Nucleus accumbens (tissue), 56 donors: ENCODE data around the gene SYPL2.
"Not testable (repeated sequence)": the region's sequence is repeated elsewhere in the genome, so short reads cannot be mapped to it uniquely, and the experiment has no call there.

Source experiments
- DNase-seq, 56 donors: peaks; one replicate each; lab custom pipeline; 2025; lab: John Stamatoyannopoulos, UW

Gene SYPL2

DNA sequence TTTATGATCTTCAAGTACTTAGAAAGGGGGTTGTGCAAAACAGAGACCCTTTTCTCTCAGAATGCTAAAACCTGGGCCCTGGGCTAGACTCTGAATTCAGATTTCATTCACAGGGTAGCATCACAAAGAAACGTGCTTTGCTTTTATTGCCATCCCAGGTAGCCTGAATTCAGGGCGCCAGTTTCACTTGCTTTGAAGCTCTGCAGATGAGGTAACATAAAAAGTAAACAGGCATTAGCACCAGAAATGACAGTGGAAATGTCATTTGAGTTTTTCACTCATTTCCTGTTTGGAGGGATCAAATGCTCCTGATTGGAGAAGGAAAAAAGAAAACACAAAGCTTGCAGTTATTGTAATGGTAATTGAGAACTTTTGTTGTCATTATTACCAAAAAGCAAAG, 2.6 kb downstream of the SYPL2 start:
- DNase-seq, result no peak

DNA sequence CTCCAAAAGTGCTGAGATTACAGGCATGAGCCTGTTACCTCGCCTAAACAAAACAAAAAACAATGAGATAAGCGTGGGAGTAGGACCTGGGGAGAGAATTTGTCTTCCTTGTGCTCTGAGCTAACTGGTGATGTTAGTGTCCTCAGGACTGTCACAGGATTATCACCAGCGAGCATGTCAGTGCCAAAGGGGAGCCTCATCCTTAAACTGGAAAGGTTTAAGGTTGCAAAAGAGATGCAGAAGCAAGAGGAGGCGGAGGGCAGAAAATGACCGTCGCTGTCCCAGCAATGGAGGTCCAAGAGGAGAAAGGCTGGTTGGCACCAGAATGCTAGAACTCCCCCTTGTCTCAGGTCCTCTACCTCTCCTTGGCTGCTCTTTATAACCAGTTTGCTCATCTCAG, 3.9 kb downstream of the SYPL2 start:
- DNase-seq, result no peak

DNA sequence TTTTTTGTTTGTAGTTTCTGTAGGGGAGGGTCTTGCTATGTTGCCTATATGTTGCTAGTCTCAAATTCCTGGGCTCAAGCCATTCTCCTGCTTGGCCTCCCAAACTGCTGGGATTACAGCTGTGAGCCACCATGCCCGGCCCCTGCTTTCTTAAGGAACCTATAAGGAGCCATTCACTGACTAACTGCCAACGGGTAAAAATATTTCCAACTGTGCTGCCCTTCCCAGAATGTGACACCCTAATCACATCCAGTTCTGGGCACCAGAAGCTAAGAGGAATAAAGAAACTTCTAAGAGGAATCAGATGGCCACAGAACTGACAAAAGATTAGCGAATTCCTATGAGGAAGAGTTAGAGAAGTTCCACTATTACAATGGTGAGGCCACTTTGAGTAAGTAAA, 6.4 kb downstream of the SYPL2 start:
- DNase-seq, result no peak

GRCh38 chr1:109473284-109474057, 7.1 kb downstream of the SYPL2 start:
- DNase-seq, result not testable (repeated sequence)

- DNase-seq, result no peak
These were observed 8.4 kb downstream of the SYPL2 start for GRCh38 chr1:109474697-109475096.

DNA sequence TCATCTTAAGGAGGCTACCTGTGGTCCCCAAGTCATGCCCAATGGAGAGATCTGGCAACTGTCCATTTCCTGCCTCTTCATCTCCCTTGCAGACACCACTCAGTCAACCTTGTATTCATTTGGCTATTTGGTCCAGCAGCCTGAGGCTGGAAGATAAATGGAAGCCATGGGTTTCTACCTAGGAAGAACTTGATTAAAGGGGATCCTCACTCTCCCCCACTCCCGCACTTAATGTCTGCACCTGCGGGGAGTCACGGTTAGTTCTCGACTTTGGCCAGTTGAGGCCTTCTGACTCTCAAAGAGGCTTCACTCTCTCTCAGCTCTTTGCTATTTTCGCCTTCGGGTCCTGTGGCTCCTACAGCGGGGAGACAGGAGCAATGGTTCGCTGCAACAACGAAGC, 8.9 kb downstream of the SYPL2 start:
- no peak for DNase-seq

DNA sequence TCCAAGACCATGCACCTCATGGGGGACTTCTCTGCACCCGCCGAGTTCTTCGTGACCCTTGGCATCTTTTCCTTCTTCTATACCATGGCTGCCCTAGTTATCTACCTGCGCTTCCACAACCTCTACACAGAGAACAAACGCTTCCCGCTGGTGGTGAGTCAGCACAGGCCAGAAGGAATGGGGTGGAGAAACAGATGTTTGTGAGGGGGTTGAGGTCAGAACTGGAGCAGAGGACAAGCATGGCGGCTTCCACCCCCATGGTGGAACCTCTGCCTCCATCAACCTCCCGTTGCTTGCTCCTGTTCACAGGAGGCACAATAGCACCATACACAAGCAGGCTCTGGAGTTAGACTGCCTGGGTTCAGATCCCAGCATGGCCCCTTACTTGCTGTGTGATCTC, 10.5 kb downstream of the SYPL2 start:
- DNase-seq, result no peak

DNA sequence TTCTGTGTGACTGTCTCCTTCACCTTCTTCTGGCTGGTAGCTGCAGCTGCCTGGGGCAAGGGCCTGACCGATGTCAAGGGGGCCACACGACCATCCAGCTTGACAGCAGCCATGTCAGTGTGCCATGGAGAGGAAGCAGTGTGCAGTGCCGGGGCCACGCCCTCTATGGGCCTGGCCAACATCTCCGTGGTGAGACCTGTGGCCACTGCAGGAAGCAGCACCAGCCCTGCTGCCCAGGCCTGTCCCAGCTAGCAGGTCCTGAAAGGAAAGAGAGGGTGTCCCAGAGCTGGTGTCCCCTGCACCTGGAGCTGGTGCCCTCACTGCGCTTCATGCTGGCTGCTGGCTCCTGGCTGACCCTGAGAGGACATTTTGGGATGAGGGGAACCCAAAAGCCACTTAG, 11.5 kb downstream of the SYPL2 start:
- DNase-seq, result no peak

GRCh38 chr1:109478806-109479205, 12.5 kb downstream of the SYPL2 start:
- no peak for DNase-seq

GRCh38 chr1:109479311-109479710, 13.0 kb downstream of the SYPL2 start:
- no peak for DNase-seq

DNA sequence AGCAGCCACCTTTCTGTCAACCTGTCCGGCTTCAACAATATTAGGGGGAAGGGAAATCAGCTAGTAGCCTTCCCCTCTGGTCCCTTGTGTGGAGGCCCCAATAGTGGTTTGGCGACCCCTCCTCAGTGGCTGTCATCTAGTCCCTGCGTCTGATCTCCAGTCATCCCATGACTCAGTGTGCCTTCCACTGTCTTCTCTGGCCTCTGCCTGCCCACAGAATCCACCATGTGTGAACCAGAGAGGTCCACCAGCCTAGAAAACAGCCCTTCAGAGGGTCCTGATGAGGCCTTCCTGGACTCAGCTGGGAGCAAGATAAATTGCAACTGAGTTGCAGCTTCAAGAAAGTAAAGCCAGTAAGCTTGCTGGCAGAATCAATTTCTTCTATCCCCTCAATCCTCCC, 13.6 kb downstream of the SYPL2 start:
- DNase-seq, result no peak

DNA sequence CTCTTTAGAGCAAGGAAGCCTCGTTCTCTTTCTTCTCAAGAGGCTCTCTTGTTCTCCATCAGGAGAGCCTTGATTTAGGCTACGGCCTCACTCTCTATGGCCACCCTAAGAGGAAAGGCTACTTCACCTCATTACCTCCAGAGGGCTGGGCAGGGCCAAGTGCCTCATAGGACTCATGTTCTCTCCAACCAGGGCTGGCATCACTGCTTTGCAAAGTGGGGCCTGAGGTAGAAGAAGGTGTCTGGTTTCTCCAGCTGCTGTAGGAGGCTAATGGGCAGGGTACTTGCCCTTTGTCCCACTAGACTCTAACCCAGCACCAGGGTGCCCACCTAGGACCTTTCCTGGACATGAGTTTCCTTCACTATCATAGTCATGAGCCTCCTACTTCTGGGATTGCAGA, 15.3 kb downstream of the SYPL2 start:
- DNase-seq, result no peak

DNA sequence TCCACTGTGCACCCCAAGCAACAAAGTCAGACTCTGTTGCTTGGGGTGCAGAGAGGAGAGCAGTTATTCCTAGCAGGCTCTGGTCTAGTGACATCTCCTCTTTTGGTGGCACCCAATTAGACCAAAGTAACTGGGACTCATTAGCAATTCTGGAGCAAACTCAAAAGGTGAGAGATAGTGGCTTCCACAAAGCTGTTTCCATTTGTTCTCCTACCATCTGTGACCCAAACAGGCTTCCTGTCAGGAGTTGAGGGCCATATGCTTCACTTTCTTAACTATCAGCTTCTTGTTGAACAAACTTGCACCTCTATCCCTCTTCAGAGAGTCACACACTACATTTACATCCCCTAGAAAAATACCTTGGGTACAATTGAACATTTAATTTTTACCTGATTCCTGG, 15.9 kb downstream of the SYPL2 start:
- no peak for DNase-seq

DNA sequence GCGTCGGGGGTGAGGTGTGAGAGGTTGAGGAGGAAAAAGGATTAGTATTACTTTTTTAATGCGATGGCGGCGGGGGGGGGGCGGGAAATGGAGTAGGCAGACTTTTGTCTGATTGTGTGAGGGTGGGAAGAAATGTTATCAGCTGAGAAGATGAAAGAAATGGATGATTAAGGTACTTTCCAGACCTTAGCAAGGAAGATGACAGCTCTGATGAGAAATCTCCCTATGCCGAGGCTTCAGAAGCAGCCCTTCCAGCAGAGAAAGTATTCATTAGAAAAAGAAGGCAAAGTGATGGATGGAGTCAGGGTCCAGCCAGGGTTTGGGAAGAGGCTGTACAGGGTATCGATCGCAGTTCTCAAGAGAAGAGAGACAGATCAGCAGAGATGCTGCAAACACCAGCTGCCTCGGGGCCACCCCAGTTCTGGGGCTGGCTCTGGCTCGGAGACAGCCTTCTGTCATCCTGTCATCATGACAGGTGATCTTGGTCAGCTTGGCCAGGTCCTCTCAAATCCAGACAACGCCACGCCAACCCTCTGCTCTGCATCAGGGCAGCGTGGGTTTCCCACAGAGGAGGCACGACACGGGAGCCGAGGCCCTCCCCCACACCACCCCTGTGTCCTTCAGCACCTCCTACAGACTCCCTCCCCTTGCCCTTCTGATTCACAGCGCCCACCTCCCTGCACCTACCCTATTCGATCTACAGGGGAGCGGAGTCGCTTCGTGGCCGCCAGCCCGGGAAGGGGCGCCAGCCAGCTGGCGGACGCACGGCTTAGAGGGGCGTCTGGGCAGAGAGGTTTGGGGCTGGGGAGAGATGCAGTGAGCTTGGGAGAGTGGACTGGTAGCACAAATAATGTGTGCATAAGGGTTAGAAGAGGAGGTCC, 16.7 kb downstream of the SYPL2 start:
- DNase-seq, result peak in 35 of 56 donors; percentile 39 to 84 (median 71)

DNA sequence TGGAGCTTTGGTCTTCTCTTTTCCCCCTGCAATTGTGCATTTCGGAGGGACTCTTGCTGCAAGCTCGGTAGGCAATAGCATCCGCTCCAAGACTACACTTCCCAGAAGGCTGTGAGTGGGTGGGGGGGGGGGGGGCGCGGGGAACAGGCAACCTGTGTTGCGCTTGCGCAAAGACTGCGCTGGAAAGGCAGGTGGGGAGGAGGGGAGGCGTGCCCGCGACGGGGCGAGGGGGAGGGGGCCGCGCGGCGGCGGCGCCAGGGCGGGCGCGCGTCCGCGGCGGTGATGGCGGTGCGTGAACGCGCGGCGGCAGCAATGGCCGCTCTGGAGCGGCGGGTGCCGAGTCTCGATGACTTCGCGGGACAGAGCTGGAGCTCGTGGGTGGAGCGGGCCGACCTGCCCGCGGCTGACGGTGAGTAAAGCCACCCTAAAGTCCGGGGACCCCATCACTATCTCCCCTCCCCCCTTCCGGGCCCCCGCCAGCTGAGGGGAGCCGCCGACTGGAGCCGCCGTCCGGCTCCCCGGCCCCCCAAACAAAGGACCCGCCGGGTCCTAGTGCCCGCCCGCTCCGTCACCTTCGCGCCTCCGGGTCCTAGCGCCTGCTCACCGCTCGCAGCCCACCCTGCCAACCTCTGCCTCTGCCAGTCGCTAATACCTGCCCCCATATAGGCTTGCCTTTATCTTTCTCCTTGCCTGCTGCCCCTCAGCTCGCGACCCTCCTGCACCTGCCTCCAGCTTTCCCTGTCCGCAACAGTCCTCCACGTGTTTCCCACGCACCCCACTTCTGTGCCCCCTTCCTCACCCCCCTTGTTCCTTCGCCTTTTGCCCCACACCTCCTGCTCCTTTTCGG, 17.5 kb downstream of the SYPL2 start, which contains the start of gene ATXN7L2:
TSS of gene ATXN7L2 (plus strand) at position 234 of the 847 bp plus-strand sequence. CDS start at position 283, 49 bp downstream.
- peak; percentile 56 to 99 (median 92) for DNase-seq

GRCh38 chr1:109484519-109484975, 18.2 kb downstream of the SYPL2 start:
- no peak for DNase-seq

DNA sequence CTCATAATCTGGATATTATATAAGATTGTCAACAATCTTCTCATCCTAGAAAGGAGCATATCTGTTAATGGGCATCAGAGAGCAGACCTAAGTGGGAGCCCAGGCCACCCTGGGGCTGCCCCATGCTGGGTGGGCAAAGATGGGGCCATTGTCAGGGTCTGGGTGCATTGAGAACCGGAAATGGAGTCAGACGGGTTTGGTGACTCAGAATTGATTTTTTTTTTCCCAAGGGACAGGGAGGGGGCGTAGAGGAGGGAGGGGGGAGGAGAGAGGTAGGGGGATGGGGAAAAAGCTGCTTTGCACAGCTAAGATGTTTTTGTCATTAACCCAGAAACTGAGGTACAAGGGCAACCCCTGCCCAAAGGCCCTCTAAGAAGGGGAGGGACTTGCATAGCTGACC, 18.7 kb downstream of the SYPL2 start:
- no peak for DNase-seq

GRCh38 chr1:109487261-109487660, 20.9 kb downstream of the SYPL2 start:
- DNase-seq, result no peak

DNA sequence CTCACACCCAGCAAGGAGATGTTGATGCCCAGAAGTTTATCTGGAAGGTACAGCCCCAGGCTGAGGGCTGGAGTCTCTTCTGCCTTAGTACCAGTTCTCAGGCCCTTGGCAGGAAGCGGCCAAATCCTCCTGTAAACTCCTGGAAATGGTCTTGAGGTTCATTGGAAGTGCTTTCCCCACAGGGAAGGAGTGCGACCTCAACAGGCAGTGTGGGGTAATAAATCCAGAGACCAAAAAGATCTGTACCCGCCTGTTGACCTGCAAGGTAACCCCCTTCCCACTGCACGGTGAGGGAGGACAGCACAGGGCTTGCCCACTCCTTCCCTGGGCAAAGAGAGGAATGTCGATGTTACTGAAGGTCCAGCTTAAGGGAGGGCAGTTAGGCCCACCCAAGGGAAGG, 21.9 kb downstream of the SYPL2 start:
- no peak for DNase-seq

DNA sequence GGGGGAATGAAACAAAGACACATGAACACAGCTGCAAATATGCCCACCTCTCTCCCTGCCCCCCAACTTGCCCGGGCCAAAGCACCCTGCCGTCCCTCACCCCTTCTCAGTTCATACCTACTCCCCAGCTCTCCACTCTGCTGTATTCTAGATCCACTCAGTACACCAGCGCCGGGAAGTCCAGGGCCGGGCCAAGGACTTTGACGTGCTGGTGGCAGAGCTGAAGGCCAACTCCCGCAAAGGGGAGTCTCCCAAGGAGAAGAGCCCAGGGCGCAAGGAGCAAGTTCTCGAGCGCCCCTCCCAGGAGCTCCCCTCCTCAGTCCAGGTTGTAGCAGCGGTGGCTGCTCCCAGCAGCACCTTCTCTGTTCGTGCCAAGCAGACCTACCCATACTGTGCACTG, 22.4 kb downstream of the SYPL2 start:
- no peak for DNase-seq
